ENCODE results near the gene HOXA7.

- TF ChIP-seq, protein P1, sequence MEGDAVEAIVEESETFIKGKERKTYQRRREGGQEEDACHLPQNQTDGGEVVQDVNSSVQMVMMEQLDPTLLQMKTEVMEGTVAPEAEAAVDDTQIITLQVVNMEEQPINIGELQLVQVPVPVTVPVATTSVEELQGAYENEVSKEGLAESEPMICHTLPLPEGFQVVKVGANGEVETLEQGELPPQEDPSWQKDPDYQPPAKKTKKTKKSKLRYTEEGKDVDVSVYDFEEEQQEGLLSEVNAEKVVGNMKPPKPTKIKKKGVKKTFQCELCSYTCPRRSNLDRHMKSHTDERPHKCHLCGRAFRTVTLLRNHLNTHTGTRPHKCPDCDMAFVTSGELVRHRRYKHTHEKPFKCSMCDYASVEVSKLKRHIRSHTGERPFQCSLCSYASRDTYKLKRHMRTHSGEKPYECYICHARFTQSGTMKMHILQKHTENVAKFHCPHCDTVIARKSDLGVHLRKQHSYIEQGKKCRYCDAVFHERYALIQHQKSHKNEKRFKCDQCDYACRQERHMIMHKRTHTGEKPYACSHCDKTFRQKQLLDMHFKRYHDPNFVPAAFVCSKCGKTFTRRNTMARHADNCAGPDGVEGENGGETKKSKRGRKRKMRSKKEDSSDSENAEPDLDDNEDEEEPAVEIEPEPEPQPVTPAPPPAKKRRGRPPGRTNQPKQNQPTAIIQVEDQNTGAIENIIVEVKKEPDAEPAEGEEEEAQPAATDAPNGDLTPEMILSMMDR (IDR thresholded peaks at IDR 0.05) = no peak
- TF ChIP-seq EP300 (IDR thresholded peaks at IDR 0.05) = no peak
- no peak for TF ChIP-seq POLR2A (IDR thresholded peaks at IDR 0.05)
Measured at GRCh38 chr7:27105301-27106031, 51.0 kb downstream of the HOXA7 start.
